Dermis blood vessel endothelial cell (primary cell): Measurements from ENCODE around the gene TNFSF11. TPM values are rescaled to one million over a fixed set of nuclear protein-coding genes. Genes with fewer than 3 reads are reported as not detected.

Source experiments
- DNase-seq: peaks from one replicate; pipeline ENCODE4 v3.0.0; 2010
- total RNA-seq: library from RNA; depleted of rRNA; stranded (reverse); fragments of >200 nt; gene quantifications from 2 replicates; pipeline ENCODE4 v1.2.3, GENCODE V29; 2014

The TNFSF11 gene
- total RNA-seq, 1 donor from 2014 or later = not detected

DNA sequence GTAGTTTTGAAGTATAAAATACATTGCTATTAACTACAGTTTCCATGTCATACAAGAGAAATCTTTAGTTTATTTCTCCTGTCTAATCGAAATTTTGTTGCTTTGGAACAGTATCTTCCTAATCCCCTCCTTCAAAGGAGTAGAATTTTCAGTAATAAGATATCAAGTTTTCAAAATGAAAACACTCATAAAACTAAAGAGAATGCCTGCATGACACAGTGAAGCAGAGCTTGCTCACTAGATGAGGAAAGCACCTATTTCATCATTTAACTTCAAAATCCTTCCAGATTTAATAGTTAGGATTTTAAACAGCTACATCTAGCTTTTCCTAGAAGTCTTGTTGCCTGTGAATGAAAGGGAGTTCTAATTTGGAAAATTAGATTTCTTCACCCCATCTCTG, 80.8 kb downstream of the TNFSF11 start:
- DNase-seq = no peak

DNA sequence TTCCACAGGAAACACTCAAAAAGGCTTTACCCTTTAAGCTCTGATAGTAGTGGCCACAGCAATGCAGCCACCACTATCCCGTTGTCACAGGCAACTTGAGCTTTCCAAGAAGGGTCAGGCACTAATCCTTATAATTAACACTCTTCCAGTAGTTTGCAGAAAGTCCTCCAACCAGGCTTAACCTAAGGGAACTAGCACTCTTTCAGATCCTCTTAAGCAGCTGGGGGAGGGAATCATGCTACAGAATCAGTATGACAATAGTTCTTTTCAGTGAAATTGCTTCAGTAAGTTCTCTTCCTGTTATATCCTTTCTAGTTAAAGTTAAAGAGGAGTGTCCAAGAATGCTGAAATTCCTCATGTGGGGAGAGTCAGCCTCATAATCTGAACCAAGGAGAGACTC, 82.2 kb downstream of the TNFSF11 start:
- DNase-seq = no peak

DNA sequence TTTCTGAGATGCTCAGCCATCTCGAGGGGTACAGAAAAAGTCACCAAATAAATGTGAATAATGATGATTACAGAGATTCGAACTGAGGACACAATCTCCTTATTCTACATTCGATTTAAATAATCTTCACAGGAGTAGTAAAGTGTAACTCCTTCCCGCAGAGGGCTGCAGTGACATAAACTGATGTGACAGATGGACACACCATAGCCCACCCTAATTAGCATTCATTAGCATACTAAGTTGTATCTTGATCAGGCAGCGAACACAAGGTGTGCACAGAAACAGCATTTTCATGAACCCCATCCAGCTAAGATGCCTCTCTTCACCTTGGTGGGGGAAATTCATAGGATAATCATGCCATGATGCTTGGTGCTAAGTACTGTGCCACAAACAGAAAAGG, 83.0 kb downstream of the TNFSF11 start:
- DNase-seq = no peak

Other genes with a start within 250 kb of the TNFSF11 start
- gene FAM216B, start 207.4 kb downstream of the TNFSF11 start, total RNA-seq = not detected in 2 replicates